A549 (cell line): ENCODE data around the gene OR51Q1. TPM values are rescaled to one million over a fixed set of nuclear protein-coding genes. Genes with fewer than 3 reads are reported as not detected.

ENCODE experiments used
- ATAC-seq, 2 experiments: fragments of 200-7000 bp in 1 of 2; fragments of >200 bp in 1 of 2; cut with Nextera tagmentation in 1 of 2; cut with Tn5 transposase in 1 of 2; 3 replicates each; pipeline versions ENCODE4 v1.8.0 to v1.9.1; 2018 to 2020; ENCODE audit warnings: mild to moderate bottlenecking in 1 of 2, moderate library complexity in 1 of 2
- CTCF ChIA-PET: fragments of 300-600 bp; sonication (Branson Sonifier 250); formaldehyde crosslinking; extraction: SDS; loops from one replicate; lab custom pipeline; 2021; ENCODE audit warnings: antibody characterized with exemption, inconsistent platforms; lab: Yijun Ruan, JAX
- POLR2A ChIA-PET: fragments of 350-600 bp; formaldehyde crosslinking; extraction: SDS; loops from one replicate; lab custom pipeline; 2021; ENCODE audit warnings: antibody characterized with exemption, inconsistent platforms; lab: Yijun Ruan, JAX
- DNase-seq, 2 experiments: peaks; one replicate each; pipeline versions ENCODE4 v3.0.0 to v3.0.0-alpha.2; 2011 to 2016; ENCODE audit warnings: low read depth in 1 of 2, low spot score in 1 of 2
- FAIRE-seq: peaks from 2 replicates; lab custom pipeline; 2011; peaks lifted over from hg19 to GRCh38; lab: Jason Lieb, UNC
- H3K27ac ChIP-seq, 2 experiments: fragments of >200 bp; sonication (Bioruptor Twin); formaldehyde crosslinking; 3 replicates each; pipeline ENCODE4 v1.5.1; 2016 to 2017
- H3K4me1 ChIP-seq: fragments of >200 bp; sonication (Bioruptor Twin); formaldehyde crosslinking; 3 replicates; pipeline ENCODE4 v1.6.1; 2016
- H3K4me2 ChIP-seq: fragments of >200 bp; sonication (Bioruptor Twin); formaldehyde crosslinking; 3 replicates; pipeline ENCODE4 v1.6.1; 2016
- H3K4me3 ChIP-seq: fragments of >200 bp; sonication (Bioruptor Twin); formaldehyde crosslinking; 3 replicates; pipeline ENCODE4 v1.5.1; 2016
- H3K9me3 ChIP-seq: fragments of >200 bp; sonication (Bioruptor Twin); formaldehyde crosslinking; 3 replicates; pipeline ENCODE4 v1.6.1; 2016
- BCL3 ChIP-seq: fragments of >200 bp; sonication (Bioruptor Twin); formaldehyde crosslinking; IDR thresholded peaks from 3 replicates; pipeline ENCODE4 v1.6.1; 2016
- CBX2 ChIP-seq: fragments of 200-600 bp; sonication (generic); IDR thresholded peaks from 2 replicates; pipeline ENCODE4 v1.6.1; 2016; ENCODE audit warnings: low read depth, mild to moderate bottlenecking, borderline replicate concordance
- CBX8 ChIP-seq: fragments of 200-600 bp; sonication (generic); IDR thresholded peaks from 2 replicates; pipeline ENCODE4 v1.6.1; 2016
- CHD2 ChIP-seq: fragments of 150-350 bp; IDR thresholded peaks from 2 replicates; pipeline ENCODE4 v1.6.1; 2014; ENCODE audit warnings: low read length; ENCODE audit not compliant: partially characterized antibody
- CHD4 ChIP-seq: fragments of 200-600 bp; sonication (generic); IDR thresholded peaks from 2 replicates; pipeline ENCODE4 v1.6.1; 2016; ENCODE audit warnings: antibody characterized with exemption, mild to moderate bottlenecking, borderline replicate concordance
- EHF ChIP-seq: fragments of 250-450 bp; sonication (Bioruptor Pico); IDR thresholded peaks from 2 replicates; pipeline ENCODE4 v1.5.0; 2020; ENCODE audit warnings: mild to moderate bottlenecking
- EHMT2 ChIP-seq: fragments of 200-600 bp; sonication (generic); IDR thresholded peaks from 2 replicates; pipeline ENCODE4 v1.6.1; 2016; ENCODE audit warnings: antibody characterized with exemption, low read depth, mild to moderate bottlenecking, moderate library complexity
- EP300 ChIP-seq, 2 experiments: fragments of >200 bp; sonication (Bioruptor Twin); formaldehyde crosslinking; IDR thresholded peaks; 2 replicates in 1 of 2; 3 replicates in 1 of 2; pipeline ENCODE4 v1.6.1; 2016 to 2017
- FOSB ChIP-seq: fragments of 250-450 bp; sonication (Bioruptor Pico); IDR thresholded peaks from 2 replicates; pipeline ENCODE4 v1.5.0; 2020; ENCODE audit warnings: mild to moderate bottlenecking, moderate library complexity
- FOSL2 ChIP-seq, 2 experiments: fragments of 450-650 bp in 1 of 2; fragments of >200 bp in 1 of 2; sonication (Bioruptor Twin) in 1 of 2; formaldehyde crosslinking; IDR thresholded peaks; 2 replicates each; pipeline versions ENCODE4 v1.5.0 to v1.6.1; 2016 to 2020; ENCODE audit warnings: mild to moderate bottlenecking in 1 of 2, moderate library complexity in 1 of 2
- GATA3 ChIP-seq: IDR thresholded peaks from 2 replicates; pipeline ENCODE4 v1.6.1; 2012; ENCODE audit warnings: borderline replicate concordance
- HEYL ChIP-seq: fragments of 250-450 bp; sonication (Bioruptor Pico); IDR thresholded peaks from 2 replicates; pipeline ENCODE4 v1.8.0; 2021; ENCODE audit warnings: mild to moderate bottlenecking, moderate library complexity
- KDM5A ChIP-seq: fragments of 200-600 bp; sonication (generic); IDR thresholded peaks from 2 replicates; pipeline ENCODE4 v1.6.1; 2016; ENCODE audit warnings: antibody characterized with exemption, mild to moderate bottlenecking
- MAX ChIP-seq: IDR thresholded peaks from 2 replicates; pipeline ENCODE4 v1.6.1; 2012
- MAZ ChIP-seq: fragments of 150-350 bp; IDR thresholded peaks from 2 replicates; pipeline ENCODE4 v1.6.1; 2014; ENCODE audit warnings: antibody characterized with exemption, low read depth, low read length, borderline replicate concordance
- MYC ChIP-seq: IDR thresholded peaks from 2 replicates; pipeline ENCODE4 v1.6.1; 2012; ENCODE audit warnings: mild to moderate bottlenecking, inconsistent platforms, low read length, improper control_type of control experiment, borderline replicate concordance
- NR3C1 ChIP-seq: fragments of >200 bp; sonication (Bioruptor Twin); formaldehyde crosslinking; IDR thresholded peaks from 3 replicates; pipeline ENCODE4 v1.6.1; 2017
- PHF8 ChIP-seq: fragments of 200-600 bp; sonication (generic); IDR thresholded peaks from 2 replicates; pipeline ENCODE4 v1.6.1; 2016; ENCODE audit warnings: low read depth, mild to moderate bottlenecking, antibody characterized with exemption, moderate library complexity, borderline replicate concordance
- POLR2A ChIP-seq: IDR thresholded peaks from 2 replicates; pipeline ENCODE4 v1.6.1; 2012; ENCODE audit warnings: mild to moderate bottlenecking, low read length
- POLR2AphosphoS2 ChIP-seq: conservative IDR thresholded peaks from 2 replicates; pipeline ENCODE4 v1.6.1; 2012; ENCODE audit warnings: low read length, improper control_type of control experiment, inconsistent platforms
- RFX5 ChIP-seq: fragments of 450-650 bp; IDR thresholded peaks from 2 replicates; pipeline ENCODE4 v1.7.1; 2014; ENCODE audit warnings: antibody characterized with exemption, mild to moderate bottlenecking, moderate library complexity
- SMC3 ChIP-seq: fragments of >200 bp; sonication (Bioruptor Twin); formaldehyde crosslinking; IDR thresholded peaks from 3 replicates; pipeline ENCODE4 v1.6.1; 2018; ENCODE audit warnings: inconsistent platforms
- SREBF2 ChIP-seq: fragments of 450-650 bp; IDR thresholded peaks from 2 replicates; pipeline ENCODE4 v1.6.1; 2014; ENCODE audit warnings: mild to moderate bottlenecking, moderate library complexity
- ZFP36 ChIP-seq: fragments of 450-650 bp; IDR thresholded peaks from 2 replicates; pipeline ENCODE4 v1.6.1; 2014; ENCODE audit warnings: borderline replicate concordance; ENCODE audit not compliant: partially characterized antibody
- ZNF302 ChIP-seq: fragments of 250-450 bp; sonication (Bioruptor Pico); IDR thresholded peaks from 2 replicates; pipeline ENCODE4 v1.9.0; 2021; ENCODE audit warnings: inconsistent platforms, mild to moderate bottlenecking, moderate library complexity
- ZSCAN20 ChIP-seq: fragments of 250-450 bp; sonication (Bioruptor Pico); IDR thresholded peaks from 2 replicates; pipeline ENCODE4 v1.8.0; 2022; ENCODE audit warnings: mild to moderate bottlenecking, moderate library complexity
- polyA plus RNA-seq, 4 experiments: library from polyadenylated mRNA; depleted of rRNA in 3 of 4; stranded (reverse); fragments of >200 nt; fragmentation: RNase III in 1 of 4; extraction: RNeasy Plus Mini Kit Qiagen cat#74134 plus additional on column Dnase treatment in 1 of 4; gene quantifications; 2 replicates in 3 of 4; 3 replicates in 1 of 4; pipeline ENCODE4 v1.2.3, GENCODE V29; 2011 to 2017
- TF ChIP-seq, protein P1 (sequence below): fragments of 250-450 bp; sonication (Bioruptor Pico); IDR thresholded peaks from 2 replicates; pipeline ENCODE4 v1.5.0; 2021; ENCODE audit warnings: mild to moderate bottlenecking, moderate library complexity, borderline replicate concordance
- TF ChIP-seq, protein P2 (sequence below): fragments of 150-350 bp; IDR thresholded peaks from 2 replicates; pipeline ENCODE4 v1.6.1; 2014; ENCODE audit warnings: low read depth, mild to moderate bottlenecking, low read length
- TF ChIP-seq, protein P3 (sequence below): IDR thresholded peaks from 2 replicates; pipeline ENCODE4 v1.6.1; 2012; ENCODE audit warnings: low read depth, borderline replicate concordance

OR51Q1 gene
- polyA plus RNA-seq, 2 of the 4 experiments (the other 2 are of a cell fraction): not detected

- POLR2A ChIA-PET: no interaction called here
- TF ChIP-seq, protein P1, sequence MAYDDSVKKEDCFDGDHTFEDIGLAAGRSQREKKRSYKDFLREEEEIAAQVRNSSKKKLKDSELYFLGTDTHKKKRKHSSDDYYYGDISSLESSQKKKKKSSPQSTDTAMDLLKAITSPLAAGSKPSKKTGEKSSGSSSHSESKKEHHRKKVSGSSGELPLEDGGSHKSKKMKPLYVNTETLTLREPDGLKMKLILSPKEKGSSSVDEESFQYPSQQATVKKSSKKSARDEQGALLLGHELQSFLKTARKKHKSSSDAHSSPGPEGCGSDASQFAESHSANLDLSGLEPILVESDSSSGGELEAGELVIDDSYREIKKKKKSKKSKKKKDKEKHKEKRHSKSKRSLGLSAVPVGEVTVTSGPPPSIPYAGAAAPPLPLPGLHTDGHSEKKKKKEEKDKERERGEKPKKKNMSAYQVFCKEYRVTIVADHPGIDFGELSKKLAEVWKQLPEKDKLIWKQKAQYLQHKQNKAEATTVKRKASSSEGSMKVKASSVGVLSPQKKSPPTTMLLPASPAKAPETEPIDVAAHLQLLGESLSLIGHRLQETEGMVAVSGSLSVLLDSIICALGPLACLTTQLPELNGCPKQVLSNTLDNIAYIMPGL (CRISPR knock-in tag): no peak
- no peak for TF ChIP-seq SMC3
- no peak for TF ChIP-seq FOSL2 (IDR thresholded peaks at IDR 0.05)
- no peak for TF ChIP-seq FOSL2 (CRISPR knock-in tag; IDR thresholded peaks at IDR 0.05)
- TF ChIP-seq RFX5: no peak
- no peak for TF ChIP-seq GATA3
- TF ChIP-seq CBX2: no peak
- no peak for TF ChIP-seq ZFP36
- no peak for TF ChIP-seq EHF (CRISPR knock-in tag)
- TF ChIP-seq, protein P2, sequence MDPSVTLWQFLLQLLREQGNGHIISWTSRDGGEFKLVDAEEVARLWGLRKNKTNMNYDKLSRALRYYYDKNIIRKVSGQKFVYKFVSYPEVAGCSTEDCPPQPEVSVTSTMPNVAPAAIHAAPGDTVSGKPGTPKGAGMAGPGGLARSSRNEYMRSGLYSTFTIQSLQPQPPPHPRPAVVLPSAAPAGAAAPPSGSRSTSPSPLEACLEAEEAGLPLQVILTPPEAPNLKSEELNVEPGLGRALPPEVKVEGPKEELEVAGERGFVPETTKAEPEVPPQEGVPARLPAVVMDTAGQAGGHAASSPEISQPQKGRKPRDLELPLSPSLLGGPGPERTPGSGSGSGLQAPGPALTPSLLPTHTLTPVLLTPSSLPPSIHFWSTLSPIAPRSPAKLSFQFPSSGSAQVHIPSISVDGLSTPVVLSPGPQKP: no peak
- no peak for TF ChIP-seq ZNF302 (CRISPR knock-in tag)
- TF ChIP-seq POLR2A: no peak
- TF ChIP-seq MAZ: no peak
- TF ChIP-seq BCL3: no peak
- TF ChIP-seq, protein P3, sequence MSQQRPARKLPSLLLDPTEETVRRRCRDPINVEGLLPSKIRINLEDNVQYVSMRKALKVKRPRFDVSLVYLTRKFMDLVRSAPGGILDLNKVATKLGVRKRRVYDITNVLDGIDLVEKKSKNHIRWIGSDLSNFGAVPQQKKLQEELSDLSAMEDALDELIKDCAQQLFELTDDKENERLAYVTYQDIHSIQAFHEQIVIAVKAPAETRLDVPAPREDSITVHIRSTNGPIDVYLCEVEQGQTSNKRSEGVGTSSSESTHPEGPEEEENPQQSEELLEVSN: no peak
- TF ChIP-seq ZSCAN20 (CRISPR knock-in tag): no peak
- no peak for TF ChIP-seq EHMT2
- TF ChIP-seq POLR2AphosphoS2: no peak
- TF ChIP-seq MYC: no peak
- TF ChIP-seq KDM5A: no peak
- DNase-seq (no peak), ATAC-seq (no peak), FAIRE-seq (no peak)
- Histone ChIP-seq H3K4me2 (no peak overlapping the region), H3K4me1 (no peaks in the 10 kb centered on the region), H3K4me3 (no peak overlapping the region), H3K27ac (no peak overlapping the region), H3K9me3 (no peaks in the 10 kb centered on the region)
- CTCF ChIA-PET: no interaction called here
Observed at GRCh38 chr11:5394091-5394490, 27.8 kb upstream of the OR51Q1 start.

GRCh38 chr11:5398936-5399335, 23.0 kb upstream of the OR51Q1 start:
- no peak for DNase-seq
- Histone ChIP-seq H3K9me3 (no peaks in the 10 kb centered on the region), H3K4me1 (no peaks in the 10 kb centered on the region), H3K27ac (no peak overlapping the region), H3K4me3 (no peak overlapping the region), H3K4me2 (no peak overlapping the region)
- ChIA-PET CTCF (no interaction called here), POLR2A (no interaction called here)
- no peak for ATAC-seq
- TF ChIP-seq HEYL (CRISPR knock-in tag): no peak
- TF ChIP-seq MAZ: no peak
- TF ChIP-seq NR3C1: no peak
- TF ChIP-seq, protein P3: no peak
- no peak for TF ChIP-seq POLR2AphosphoS2
- TF ChIP-seq CHD2: no peak
- no peak for TF ChIP-seq KDM5A
- TF ChIP-seq FOSB (CRISPR knock-in tag): no peak
- no peak for TF ChIP-seq EHMT2
- TF ChIP-seq CHD4: no peak
- no peak for TF ChIP-seq MAX
- no peak for TF ChIP-seq SREBF2
- no peak for TF ChIP-seq PHF8
- no peak for TF ChIP-seq SMC3
- TF ChIP-seq BCL3: no peak
- TF ChIP-seq EP300 (IDR thresholded peaks at IDR 0.05): no peak
- no peak for TF ChIP-seq CBX8
- TF ChIP-seq ZFP36: no peak
- no peak for TF ChIP-seq ZSCAN20 (CRISPR knock-in tag)
- FAIRE-seq: no peak
